IMR-90 (cell line): ENCODE results near the gene USP7. TPM values are rescaled to one million over a fixed set of nuclear protein-coding genes. Genes with fewer than 3 reads are reported as not detected.

Experiments used
- ATAC-seq: fragments of 200-7000 bp; cut with Tn5 transposase; 2 replicates; pipeline ENCODE4 v1.9.1; 2020; ENCODE audit warnings: low read depth, mild to moderate bottlenecking, moderate library complexity
- BruUV-seq: library from RNA; stranded (reverse); fragments of 400-500 nt; replicated peaks from 2 replicates; lab custom pipeline; 2021; lab: Mats Ljungman, UMichigan
- CTCF ChIA-PET: fragments of 300-600 bp; formaldehyde crosslinking; extraction: SDS; loops from one replicate; lab custom pipeline; 2021; ENCODE audit warnings: antibody characterized with exemption; lab: Yijun Ruan, JAX
- POLR2A ChIA-PET: fragments of 300-600 bp; sonication (Branson Sonifier 250); formaldehyde crosslinking; loops from one replicate; lab custom pipeline; 2022; ENCODE audit warnings: antibody characterized with exemption; ENCODE audit not compliant: unreplicated experiment; lab: Charles Lee
- DNase-seq: peaks from one replicate; pipeline ENCODE4 v3.0.0; 2013
- H2AFZ ChIP-seq: replicated peaks from 2 replicates; pipeline ENCODE3; 2013; ENCODE audit warnings: low read length, mild to moderate bottlenecking; ENCODE audit not compliant: poor library complexity
- H2AK5ac ChIP-seq: 2 replicates; pipeline ENCODE4 v1.6.1; 2013; ENCODE audit warnings: low read depth, low read length, inconsistent platforms
- H2AK9ac ChIP-seq: replicated peaks from 2 replicates; pipeline ENCODE3; 2013; ENCODE audit warnings: mild to moderate bottlenecking, low read depth, low read length, moderate library complexity; ENCODE audit not compliant: poor library complexity
- H2BK120ac ChIP-seq: 2 replicates; pipeline ENCODE4 v1.6.1; 2013; ENCODE audit warnings: low read depth, low read length, inconsistent platforms
- H2BK15ac ChIP-seq: 3 replicates; pipeline ENCODE4 v1.6.1; 2013; ENCODE audit warnings: low read depth, low read length, inconsistent platforms
- H2BK20ac ChIP-seq: 2 replicates; pipeline ENCODE4 v1.6.1; 2013; ENCODE audit warnings: low read depth, mild to moderate bottlenecking, inconsistent platforms, low read length, moderate library complexity
- H2BK5ac ChIP-seq: 2 replicates; pipeline ENCODE4 v1.6.1; 2013; ENCODE audit warnings: mild to moderate bottlenecking, low read depth, low read length, inconsistent platforms; ENCODE audit not compliant: poor library complexity, severe bottlenecking
- H3K14ac ChIP-seq: replicated peaks from 2 replicates; pipeline ENCODE4 v1.6.1; 2013; ENCODE audit warnings: low read depth, low read length, inconsistent platforms
- H3K18ac ChIP-seq: 2 replicates; pipeline ENCODE4 v1.6.1; 2013; ENCODE audit warnings: low read depth, low read length, control low read depth
- H3K23ac ChIP-seq: 2 replicates; pipeline ENCODE4 v1.6.1; 2013; ENCODE audit warnings: low read depth, low read length, inconsistent platforms
- H3K27ac ChIP-seq: 2 replicates; pipeline ENCODE4 v1.5.1; 2013; ENCODE audit warnings: mild to moderate bottlenecking, control low read depth, low read length; ENCODE audit not compliant: insufficient read depth
- H3K27me3 ChIP-seq: 2 replicates; pipeline ENCODE4 v1.6.1; 2013; ENCODE audit warnings: low read length; ENCODE audit not compliant: control insufficient read depth, insufficient read depth
- H3K36me3 ChIP-seq: 2 replicates; pipeline ENCODE4 v1.6.1; 2013; ENCODE audit warnings: low read length, mixed read lengths; ENCODE audit not compliant: control insufficient read depth, insufficient read depth
- H3K4ac ChIP-seq: 2 replicates; pipeline ENCODE4 v1.6.1; 2013; ENCODE audit warnings: low read depth, low read length, inconsistent platforms
- H3K4me1 ChIP-seq: 2 replicates; pipeline ENCODE4 v1.6.1; 2013; ENCODE audit warnings: low read length, mixed read lengths; ENCODE audit not compliant: control insufficient read depth, insufficient read depth
- H3K4me2 ChIP-seq: 2 replicates; pipeline ENCODE4 v1.6.1; 2013; ENCODE audit warnings: low read depth, mild to moderate bottlenecking, control low read depth, low read length, moderate library complexity
- H3K4me3 ChIP-seq: 2 replicates; pipeline ENCODE4 v1.5.1; 2013; ENCODE audit warnings: low read depth, mild to moderate bottlenecking, control low read depth, low read length, moderate library complexity; ENCODE audit not compliant: insufficient read depth
- H3K56ac ChIP-seq: 2 replicates; pipeline ENCODE4 v1.6.1; 2013; ENCODE audit warnings: low read length, inconsistent platforms; ENCODE audit not compliant: insufficient read depth; ENCODE audit errors: extremely low read depth
- H3K79me1 ChIP-seq, 2 experiments: 2 replicates each; pipeline ENCODE4 v1.6.1; 2013; ENCODE audit warnings: low read length in 2 of 2, inconsistent platforms in 1 of 2, low read depth in 1 of 2
- H3K9ac ChIP-seq: 2 replicates; pipeline ENCODE4 v1.6.1; 2013; ENCODE audit warnings: low read depth, low read length, control low read depth
- H3K9me1 ChIP-seq: 2 replicates; pipeline ENCODE4 v1.6.1; 2013; ENCODE audit warnings: low read length, inconsistent platforms; ENCODE audit not compliant: insufficient read depth
- H3K9me3 ChIP-seq: 2 replicates; pipeline ENCODE4 v1.6.1; 2013; ENCODE audit warnings: low read length; ENCODE audit not compliant: control insufficient read depth, insufficient read depth
- H4K20me1 ChIP-seq: 2 replicates; pipeline ENCODE4 v1.6.1; 2013; ENCODE audit warnings: low read length, inconsistent platforms; ENCODE audit not compliant: insufficient read depth
- H4K5ac ChIP-seq: 2 replicates; pipeline ENCODE4 v1.6.1; 2013; ENCODE audit warnings: mild to moderate bottlenecking, low read depth, low read length, control low read depth
- H4K8ac ChIP-seq, 2 experiments: 2 replicates each; pipeline ENCODE4 v1.6.1; 2013; ENCODE audit warnings: low read depth in 2 of 2, low read length in 2 of 2, control low read depth in 1 of 2, inconsistent platforms in 1 of 2
- H4K91ac ChIP-seq: 2 replicates; pipeline ENCODE4 v1.6.1; 2013; ENCODE audit warnings: low read depth, low read length, inconsistent platforms; ENCODE audit not compliant: insufficient read depth
- BHLHE40 ChIP-seq: fragments of 150-350 bp; IDR thresholded peaks from 2 replicates; pipeline ENCODE4 v1.6.1; 2016; ENCODE audit warnings: mild to moderate bottlenecking, low read depth, low read length
- CEBPB ChIP-seq: IDR thresholded peaks from 2 replicates; pipeline ENCODE4 v1.6.1; 2012; ENCODE audit warnings: low read depth, low read length, improper control_type of control experiment
- CHD1 ChIP-seq: IDR thresholded peaks from 2 replicates; pipeline ENCODE4 v1.6.1; 2012; ENCODE audit warnings: low read depth, low read length, improper control_type of control experiment
- CTCF ChIP-seq: conservative IDR thresholded peaks from 2 replicates; pipeline ENCODE4 v1.5.1; 2012; ENCODE audit warnings: mild to moderate bottlenecking, low read depth, low read length, improper control_type of control experiment
- ELK1 ChIP-seq: fragments of 150-350 bp; IDR thresholded peaks from 2 replicates; pipeline ENCODE4 v1.6.1; 2016; ENCODE audit warnings: low read depth, mild to moderate bottlenecking, low read length, moderate library complexity, borderline replicate concordance
- FOS ChIP-seq: fragments of 150-350 bp; IDR thresholded peaks from 2 replicates; pipeline ENCODE4 v1.6.1; 2016; ENCODE audit warnings: low read depth, low read length
- NFE2L2 ChIP-seq: fragments of 150-350 bp; IDR thresholded peaks from 2 replicates; pipeline ENCODE4 v1.6.1; 2016; ENCODE audit warnings: low read depth, mild to moderate bottlenecking, low read length
- POLR2A ChIP-seq: IDR thresholded peaks from 2 replicates; pipeline ENCODE4 v1.6.1; 2012; ENCODE audit warnings: mild to moderate bottlenecking, low read depth, low read length
- RAD21 ChIP-seq: IDR thresholded peaks from 2 replicates; pipeline ENCODE4 v1.6.1; 2012; ENCODE audit warnings: low read length, improper control_type of control experiment
- RCOR1 ChIP-seq: IDR thresholded peaks from 2 replicates; pipeline ENCODE4 v1.6.1; 2012; ENCODE audit warnings: mild to moderate bottlenecking, low read length, improper control_type of control experiment; ENCODE audit not compliant: insufficient replicate concordance
- RFX5 ChIP-seq: IDR thresholded peaks from 2 replicates; pipeline ENCODE4 v1.8.0; 2012; ENCODE audit warnings: low read depth, mild to moderate bottlenecking, low read length, moderate library complexity
- SMC3 ChIP-seq: fragments of 150-350 bp; IDR thresholded peaks from 2 replicates; pipeline ENCODE4 v1.6.1; 2016; ENCODE audit warnings: low read depth, mild to moderate bottlenecking, antibody characterized with exemption, low read length, moderate library complexity
- USF2 ChIP-seq: fragments of 150-350 bp; IDR thresholded peaks from 2 replicates; pipeline ENCODE4 v1.6.1; 2017; ENCODE audit warnings: mild to moderate bottlenecking, antibody characterized with exemption, low read length, low read depth
- WGBS, 2 experiments: methylation state at CpG; one replicate each; pipeline versions ENCODE4 v1.1.5 to v1.1.7; 2013; ENCODE audit warnings: missing lambda C conversion rate in 2 of 2; ENCODE audit not compliant: insufficient read length in 1 of 2; ENCODE audit errors: extremely low coverage in 2 of 2; 5-methylcytosine and 5-hydroxymethylcytosine counted together
- dilution Hi-C: fragments of 300-500 bp; cut with HindIII; formaldehyde crosslinking; loops from one replicate; pipeline ENCODE4 v1.14.3; 2018; ENCODE audit warnings: low sequenced_read_pairs; ENCODE audit not compliant: unreplicated experiment
- in situ Hi-C: fragments of 300-500 bp; cut with MboI; formaldehyde crosslinking; loops from 3 replicates; pipeline ENCODE4 v1.14.3; 2019; ENCODE audit warnings: low sequenced_read_pairs, inconsistent platforms, mixed read lengths
- intact Hi-C: fragments of 100-400 bp; cut with micrococcal nuclease; formaldehyde crosslinking; loops from 2 replicates; pipeline ENCODE4 v1.10.0; 2022
- polyA plus RNA-seq, 3 experiments: library from polyadenylated mRNA; depleted of rRNA; stranded (reverse); fragments of >200 nt; gene quantifications; 2 replicates each; pipeline ENCODE4 v1.2.3, GENCODE V29; 2012; ENCODE audit warnings: low replicate concordance in 1 of 3
- total RNA-seq: library from RNA; depleted of rRNA; stranded (reverse); fragments of >200 nt; gene quantifications from 2 replicates; pipeline ENCODE4 v1.2.3, GENCODE V29; 2012

Gene USP7
- total and polyA plus RNA-seq, 2 of the 4 experiments (the other 2 are of a cell fraction) = 17.8 to 28.3 TPM

- Histone ChIP-seq H4K8ac (no peak overlapping the region), H3K18ac (no peak overlapping the region), H3K4me2 (no peak overlapping the region), H3K4me1 (peaks cover 2% of the 10 kb centered on the region), H2BK5ac (no peak overlapping the region), H3K56ac (no peak overlapping the region), H3K36me3 (peaks cover 33% of the 10 kb centered on the region), H3K79me1 (peaks cover 34 to 69% of the 10 kb centered on the region in 2 experiments), H3K4me3 (no peak overlapping the region), H3K27ac (no peak overlapping the region), H3K4ac (no peak overlapping the region), H2BK20ac (no peak overlapping the region), H3K9me3 (no peaks in the 10 kb centered on the region), H3K9me1 (peaks cover 13% of the 10 kb centered on the region), H2AK9ac (no peak overlapping the region), H4K5ac (no peak overlapping the region), H2BK120ac (no peak overlapping the region), H2AFZ (no peak overlapping the region), H3K27me3 (no peaks in the 10 kb centered on the region), H3K9ac (no peak overlapping the region), H4K20me1 (peaks cover 57% of the 10 kb centered on the region), H2BK15ac (no peak overlapping the region), H3K23ac (no peak overlapping the region), H3K14ac (no peak overlapping the region), H4K91ac (no peak overlapping the region), H2AK5ac (no peak overlapping the region)
- TF ChIP-seq POLR2A (no peak), CHD1 (no peak), BHLHE40 (no peak), NFE2L2 (no peak), CEBPB (no peak), FOS (no peak), RCOR1 (no peak), RFX5 (no peak), SMC3 (no peak), RAD21 (no peak), USF2 (no peak), ELK1 (no peak), CTCF (no peak)
- POLR2A ChIA-PET = no interaction called here
- in situ Hi-C loops = no loop called here
- BruUV-seq = no TSS peak
- no peak for DNase-seq
- intact Hi-C loops = loop anchor here (5.0 to 10.0 kb wide), 2 partner anchors 38 to 111 kb away; partner anchors contain the start of gene USP7
- dilution Hi-C loops = no loop called here
- CTCF ChIA-PET = no interaction called here
- ATAC-seq = no peak
- 83% methylated on average over 3 of the region's 4 CpGs; no CpG with 5 or more reads in 1 of the 2 experiments for WGBS, 2 experiments
Observed at GRCh38 chr16:8924214-8924613, 39.5 kb downstream of the USP7 start.
